Mesothelial cell of epicardium (in vitro differentiated cells): ENCODE measurements around the gene NELL1. TPM values are rescaled to one million over a fixed set of nuclear protein-coding genes. Genes with fewer than 3 reads are reported as not detected.

Experiments used
- DNase-seq, 2 experiments: peaks; one replicate each; pipeline ENCODE4 v3.0.0; 2021; ENCODE audit warnings: low spot score in 2 of 2; ENCODE audit not compliant: unreplicated experiment in 2 of 2
- H3K27ac Mint-ChIP-seq: 2 replicates; pipeline ENCODE4 v1.8.0; 2021; ENCODE audit warnings: mixed read lengths
- H3K27me3 Mint-ChIP-seq: 2 replicates; pipeline ENCODE4 v1.8.0; 2021; ENCODE audit warnings: low read depth, mixed read lengths
- H3K36me3 Mint-ChIP-seq: 2 replicates; pipeline ENCODE4 v1.8.0; 2021; ENCODE audit warnings: mixed read lengths
- H3K4me1 Mint-ChIP-seq: 2 replicates; pipeline ENCODE4 v1.8.0; 2021; ENCODE audit warnings: mixed read lengths
- H3K4me3 Mint-ChIP-seq: 2 replicates; pipeline ENCODE4 v1.8.0; 2021; ENCODE audit warnings: mild to moderate bottlenecking, moderate library complexity, mixed read lengths
- H3K9me3 Mint-ChIP-seq: 2 replicates; pipeline ENCODE4 v1.8.0; 2021; ENCODE audit warnings: mixed read lengths
- CTCF ChIP-seq: fragments of 200-600 bp; sonication (generic); IDR thresholded peaks from one replicate; pipeline ENCODE4 v1.5.0; 2021; ENCODE audit warnings: antibody characterized with exemption; ENCODE audit not compliant: unreplicated experiment
- total RNA-seq: library from RNA; stranded (reverse); gene quantifications from 3 replicates; pipeline ENCODE4 v1.2.1, GENCODE V29; 2021

NELL1 gene
- total RNA-seq, 1 donor from 2014 or later, result 1.7 TPM

GRCh38 chr11:21040630-21041029 lies 371.2 kb downstream of the NELL1 start:
- Mint-ChIP-seq H3K27ac (no peak overlapping the region), H3K9me3 (peaks cover 5% of the 10 kb centered on the region), H3K27me3 (no peaks in the 10 kb centered on the region), H3K4me1 (peaks cover 5% of the 10 kb centered on the region), H3K4me3 (no peak overlapping the region), H3K36me3 (no peaks in the 10 kb centered on the region)
- no peak for TF ChIP-seq CTCF
- no peak for DNase-seq

GRCh38 chr11:21048626-21049025 lies 379.2 kb downstream of the NELL1 start:
- DNase-seq, result no peak
- Mint-ChIP-seq H3K36me3 (no peaks in the 10 kb centered on the region), H3K27me3 (peaks cover 1% of the 10 kb centered on the region), H3K9me3 (no peaks in the 10 kb centered on the region), H3K27ac (no peak overlapping the region), H3K4me3 (no peak overlapping the region), H3K4me1 (no peaks in the 10 kb centered on the region)
- TF ChIP-seq CTCF, result no peak

GRCh38 chr11:21053466-21053865 lies 384.1 kb downstream of the NELL1 start:
- no peak for TF ChIP-seq CTCF
- Mint-ChIP-seq H3K27ac (no peak overlapping the region), H3K36me3 (no peaks in the 10 kb centered on the region), H3K9me3 (no peaks in the 10 kb centered on the region), H3K4me3 (no peak overlapping the region), H3K27me3 (peaks cover 1% of the 10 kb centered on the region), H3K4me1 (peaks cover 4% of the 10 kb centered on the region)
- no peak for DNase-seq

- Mint-ChIP-seq H3K27ac (no peak overlapping the region), H3K36me3 (no peaks in the 10 kb centered on the region), H3K4me1 (peaks cover 4% of the 10 kb centered on the region), H3K4me3 (no peak overlapping the region), H3K9me3 (no peaks in the 10 kb centered on the region), H3K27me3 (no peaks in the 10 kb centered on the region)
- no peak for TF ChIP-seq CTCF
- no peak for DNase-seq
Measured at GRCh38 chr11:21056644-21057043, 387.3 kb downstream of the NELL1 start.

DNA sequence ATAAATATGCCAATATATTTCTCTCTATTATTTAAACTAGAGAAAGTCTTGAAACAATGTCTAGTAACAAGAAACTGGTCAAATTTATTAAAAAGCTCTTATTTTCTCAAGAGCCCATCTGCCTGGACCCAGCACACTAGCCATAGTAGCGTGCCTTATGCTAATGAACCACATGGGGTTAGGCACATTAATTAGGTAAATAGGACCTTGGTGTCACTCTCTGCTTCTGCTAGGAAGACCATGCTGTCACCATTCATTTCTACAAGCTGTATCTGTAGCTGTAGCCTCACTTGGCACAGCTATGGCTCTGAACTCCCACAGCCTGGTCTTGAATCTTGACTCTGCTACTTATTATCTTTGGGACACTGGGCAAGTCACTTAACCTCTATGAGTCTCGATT lies 390.5 kb downstream of the NELL1 start:
- Mint-ChIP-seq H3K36me3 (no peaks in the 10 kb centered on the region), H3K27me3 (no peaks in the 10 kb centered on the region), H3K4me3 (no peak overlapping the region), H3K27ac (no peak overlapping the region), H3K9me3 (peaks cover 7% of the 10 kb centered on the region), H3K4me1 (peaks cover 4% of the 10 kb centered on the region)
- TF ChIP-seq CTCF, result no peak
- DNase-seq, result no peak

DNA sequence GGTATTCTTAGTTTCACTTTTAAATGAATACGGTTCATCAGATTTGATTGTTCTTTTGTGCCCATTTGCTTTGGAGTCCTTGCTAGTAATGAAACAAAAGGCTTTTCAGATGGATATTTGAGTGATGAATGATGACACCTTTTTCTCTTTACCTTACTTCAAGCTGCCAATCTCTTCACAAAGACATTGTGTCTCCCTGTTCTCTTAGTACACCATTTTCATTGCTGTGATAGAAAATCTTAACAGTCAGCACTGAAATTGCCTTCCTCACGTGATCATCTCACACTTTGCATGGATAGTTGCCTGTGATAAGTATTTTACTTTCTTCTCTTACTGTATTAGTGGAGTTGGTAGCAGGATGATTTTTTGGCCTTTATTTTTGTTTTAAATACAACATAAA lies 396.6 kb downstream of the NELL1 start:
- no peak overlapping the region for H3K27ac Mint-ChIP-seq
- no peak for TF ChIP-seq CTCF
- H3K27me3 Mint-ChIP-seq, result no peaks in the 10 kb centered on the region
- H3K9me3 Mint-ChIP-seq, result peaks cover 7% of the 10 kb centered on the region
- DNase-seq, result no peak
- H3K4me1 Mint-ChIP-seq, result no peaks in the 10 kb centered on the region
- H3K36me3 Mint-ChIP-seq, result no peaks in the 10 kb centered on the region
- H3K4me3 Mint-ChIP-seq, result no peak overlapping the region
